Activated naive CD8-positive, alpha-beta T cell treated with anti-CD3 and anti-CD28 coated beads, Interleukin-2, amount 50 U/mL, for 24 hours (primary cell): ENCODE results near the gene SLC6A6.

Experiments used
- ATAC-seq: fragments of 150-1000 bp; cut with Tn5 transposase; one replicate; pipeline ENCODE4 v1.10.0; 2021
- DNase-seq: peaks from one replicate; pipeline ENCODE4 v3.0.0; 2021
- H3K27ac Mint-ChIP-seq: one replicate; pipeline ENCODE4 v1.8.0; 2021; ENCODE audit warnings: mild to moderate bottlenecking, mixed read lengths
- H3K27me3 Mint-ChIP-seq: one replicate; pipeline ENCODE4 v1.8.0; 2021; ENCODE audit warnings: mixed read lengths
- H3K36me3 Mint-ChIP-seq: one replicate; pipeline ENCODE4 v1.8.0; 2021; ENCODE audit warnings: low read depth, mixed read lengths
- H3K4me1 Mint-ChIP-seq: one replicate; pipeline ENCODE4 v1.8.0; 2021; ENCODE audit warnings: mixed read lengths
- H3K4me3 Mint-ChIP-seq: one replicate; pipeline ENCODE4 v1.8.0; 2021; ENCODE audit warnings: mild to moderate bottlenecking, moderate library complexity, mixed read lengths
- H3K9me3 Mint-ChIP-seq: one replicate; pipeline ENCODE4 v1.8.0; 2021; ENCODE audit warnings: mixed read lengths

SLC6A6 gene

GRCh38 chr3:14473411-14473891, 71.0 kb downstream of the SLC6A6 start:
- Mint-ChIP-seq H3K4me3 (no peak overlapping the region), H3K9me3 (no peaks in the 10 kb centered on the region), H3K36me3 (peaks cover 36% of the 10 kb centered on the region), H3K27ac (no peak overlapping the region), H3K27me3 (no peaks in the 10 kb centered on the region), H3K4me1 (peaks cover 9% of the 10 kb centered on the region)
- DNase-seq (no peak), ATAC-seq (no peak)

GRCh38 chr3:14474363-14475081, 72.1 kb downstream of the SLC6A6 start:
- H3K4me3 Mint-ChIP-seq: no peak overlapping the region
- no peak overlapping the region for H3K27ac Mint-ChIP-seq
- no peaks in the 10 kb centered on the region for H3K27me3 Mint-ChIP-seq
- peaks cover 44% of the 10 kb centered on the region for H3K36me3 Mint-ChIP-seq
- H3K4me1 Mint-ChIP-seq: peaks cover 9% of the 10 kb centered on the region
- DNase-seq (no peak), ATAC-seq (no peak)
- no peaks in the 10 kb centered on the region for H3K9me3 Mint-ChIP-seq

GRCh38 chr3:14475621-14476020, 73.2 kb downstream of the SLC6A6 start:
- no peaks in the 10 kb centered on the region for H3K9me3 Mint-ChIP-seq
- H3K27ac Mint-ChIP-seq: no peak overlapping the region
- H3K4me3 Mint-ChIP-seq: no peak overlapping the region
- peaks cover 45% of the 10 kb centered on the region for H3K36me3 Mint-ChIP-seq
- H3K27me3 Mint-ChIP-seq: no peaks in the 10 kb centered on the region
- ATAC-seq (no peak), DNase-seq (no peak)
- peaks cover 9% of the 10 kb centered on the region for H3K4me1 Mint-ChIP-seq

- no peak overlapping the region for H3K27ac Mint-ChIP-seq
- H3K36me3 Mint-ChIP-seq: peaks cover 52% of the 10 kb centered on the region
- H3K9me3 Mint-ChIP-seq: no peaks in the 10 kb centered on the region
- H3K27me3 Mint-ChIP-seq: no peaks in the 10 kb centered on the region
- H3K4me1 Mint-ChIP-seq: peaks cover 7% of the 10 kb centered on the region
- no peak for DNase-seq
- ATAC-seq: no peak
- no peak overlapping the region for H3K4me3 Mint-ChIP-seq
Observed at GRCh38 chr3:14476583-14477265, 74.3 kb downstream of the SLC6A6 start.

- DNase-seq: no peak
- ATAC-seq: no peak
- Mint-ChIP-seq H3K27me3 (no peaks in the 10 kb centered on the region), H3K36me3 (peaks cover 49% of the 10 kb centered on the region), H3K4me1 (peaks cover 1% of the 10 kb centered on the region), H3K4me3 (no peak overlapping the region), H3K9me3 (no peaks in the 10 kb centered on the region), H3K27ac (no peak overlapping the region)
Observed at GRCh38 chr3:14477311-14477935, 75.0 kb downstream of the SLC6A6 start.

- Mint-ChIP-seq H3K4me1 (no peaks in the 10 kb centered on the region), H3K9me3 (no peaks in the 10 kb centered on the region), H3K27ac (no peak overlapping the region), H3K4me3 (no peak overlapping the region), H3K36me3 (peaks cover 50% of the 10 kb centered on the region), H3K27me3 (no peaks in the 10 kb centered on the region)
- no peak for ATAC-seq
- no peak for DNase-seq
Observed at GRCh38 chr3:14478956-14479550, 76.6 kb downstream of the SLC6A6 start.

- H3K27ac Mint-ChIP-seq: no peak overlapping the region
- H3K27me3 Mint-ChIP-seq: no peaks in the 10 kb centered on the region
- no peaks in the 10 kb centered on the region for H3K4me1 Mint-ChIP-seq
- H3K36me3 Mint-ChIP-seq: peaks cover 56% of the 10 kb centered on the region
- ATAC-seq (no peak), DNase-seq (no peak)
- H3K9me3 Mint-ChIP-seq: no peaks in the 10 kb centered on the region
- no peak overlapping the region for H3K4me3 Mint-ChIP-seq
Observed at GRCh38 chr3:14479591-14479990, 77.2 kb downstream of the SLC6A6 start.

- H3K27ac Mint-ChIP-seq: no peak overlapping the region
- no peak overlapping the region for H3K4me3 Mint-ChIP-seq
- ATAC-seq: no peak
- no peaks in the 10 kb centered on the region for H3K27me3 Mint-ChIP-seq
- H3K9me3 Mint-ChIP-seq: no peaks in the 10 kb centered on the region
- no peaks in the 10 kb centered on the region for H3K4me1 Mint-ChIP-seq
- no peak for DNase-seq
- H3K36me3 Mint-ChIP-seq: peaks cover 60% of the 10 kb centered on the region
Observed at GRCh38 chr3:14480207-14481017, 78.0 kb downstream of the SLC6A6 start.

GRCh38 chr3:14481018-14481645, 78.7 kb downstream of the SLC6A6 start:
- no peaks in the 10 kb centered on the region for H3K4me1 Mint-ChIP-seq
- peaks cover 57% of the 10 kb centered on the region for H3K36me3 Mint-ChIP-seq
- no peak for ATAC-seq
- no peak overlapping the region for H3K27ac Mint-ChIP-seq
- DNase-seq: no peak
- no peak overlapping the region for H3K4me3 Mint-ChIP-seq
- H3K27me3 Mint-ChIP-seq: no peaks in the 10 kb centered on the region
- no peaks in the 10 kb centered on the region for H3K9me3 Mint-ChIP-seq

GRCh38 chr3:14481646-14482036, 79.2 kb downstream of the SLC6A6 start:
- no peak overlapping the region for H3K4me3 Mint-ChIP-seq
- no peak for DNase-seq
- H3K9me3 Mint-ChIP-seq: no peaks in the 10 kb centered on the region

GRCh38 chr3:14482271-14482721, 79.9 kb downstream of the SLC6A6 start:
- no peak for DNase-seq
- peaks cover 53% of the 10 kb centered on the region for H3K36me3 Mint-ChIP-seq
- ATAC-seq: no peak
- no peaks in the 10 kb centered on the region for H3K4me1 Mint-ChIP-seq
- no peaks in the 10 kb centered on the region for H3K27me3 Mint-ChIP-seq
- no peak overlapping the region for H3K27ac Mint-ChIP-seq
- no peak overlapping the region for H3K4me3 Mint-ChIP-seq
- no peaks in the 10 kb centered on the region for H3K9me3 Mint-ChIP-seq

More at GRCh38 chr3:14481646-14482036, 79.2 kb downstream of the SLC6A6 start:
- Mint-ChIP-seq H3K36me3 (peaks cover 56% of the 10 kb centered on the region), H3K27me3 (no peaks in the 10 kb centered on the region), H3K4me1 (no peaks in the 10 kb centered on the region), H3K27ac (no peak overlapping the region)
- no peak for ATAC-seq

GRCh38 chr3:14483286-14483685, 80.9 kb downstream of the SLC6A6 start:
- peaks cover 47% of the 10 kb centered on the region for H3K36me3 Mint-ChIP-seq
- no peaks in the 10 kb centered on the region for H3K9me3 Mint-ChIP-seq
- no peak for ATAC-seq
- no peaks in the 10 kb centered on the region for H3K27me3 Mint-ChIP-seq
- H3K4me3 Mint-ChIP-seq: no peak overlapping the region
- no peak for DNase-seq
- no peaks in the 10 kb centered on the region for H3K4me1 Mint-ChIP-seq
- H3K27ac Mint-ChIP-seq: no peak overlapping the region

GRCh38 chr3:14484741-14485140, 82.3 kb downstream of the SLC6A6 start:
- H3K9me3 Mint-ChIP-seq: no peaks in the 10 kb centered on the region
- DNase-seq: no peak
- no peak overlapping the region for H3K4me3 Mint-ChIP-seq
- peaks cover 36% of the 10 kb centered on the region for H3K36me3 Mint-ChIP-seq
- no peak overlapping the region for H3K27ac Mint-ChIP-seq
- no peaks in the 10 kb centered on the region for H3K4me1 Mint-ChIP-seq
- H3K27me3 Mint-ChIP-seq: no peaks in the 10 kb centered on the region
- no peak for ATAC-seq

- Mint-ChIP-seq H3K9me3 (no peaks in the 10 kb centered on the region), H3K27me3 (no peaks in the 10 kb centered on the region), H3K4me3 (no peak overlapping the region), H3K4me1 (no peaks in the 10 kb centered on the region), H3K27ac (no peak overlapping the region), H3K36me3 (peaks cover 37% of the 10 kb centered on the region)
- DNase-seq: no peak
- no peak for ATAC-seq
Observed at GRCh38 chr3:14485981-14486380, 83.6 kb downstream of the SLC6A6 start.
